NB4 (cell line): Measurements from ENCODE around the gene ZBED4.

ENCODE experiments used
- CTCF ChIP-seq: IDR thresholded peaks from one replicate; pipeline ENCODE4 v1.5.1; 2012; ENCODE audit warnings: low read depth, low read length
- MAX ChIP-seq: IDR thresholded peaks from 2 replicates; pipeline ENCODE4 v1.6.1; 2011; ENCODE audit warnings: low read depth, low read length
- POLR2A ChIP-seq: IDR thresholded peaks from 2 replicates; pipeline ENCODE4 v1.6.1; 2011; ENCODE audit warnings: mild to moderate bottlenecking; ENCODE audit not compliant: insufficient read length; ENCODE audit errors: extremely low read depth

- TF ChIP-seq CTCF (no peak), POLR2A (no peak), MAX (no peak)
Measured at GRCh38 chr22:49889071-49889470, 35.4 kb downstream of the ZBED4 start.
